ENCODE measurements around the gene ADD2. TPM values are rescaled to one million over a fixed set of nuclear protein-coding genes. Genes with fewer than 3 reads are reported as not detected.
"Not testable (repeated sequence)": the region's sequence is repeated elsewhere in the genome, so short reads cannot be mapped to it uniquely, and the experiment has no call there.

ADD2 gene, protein sequence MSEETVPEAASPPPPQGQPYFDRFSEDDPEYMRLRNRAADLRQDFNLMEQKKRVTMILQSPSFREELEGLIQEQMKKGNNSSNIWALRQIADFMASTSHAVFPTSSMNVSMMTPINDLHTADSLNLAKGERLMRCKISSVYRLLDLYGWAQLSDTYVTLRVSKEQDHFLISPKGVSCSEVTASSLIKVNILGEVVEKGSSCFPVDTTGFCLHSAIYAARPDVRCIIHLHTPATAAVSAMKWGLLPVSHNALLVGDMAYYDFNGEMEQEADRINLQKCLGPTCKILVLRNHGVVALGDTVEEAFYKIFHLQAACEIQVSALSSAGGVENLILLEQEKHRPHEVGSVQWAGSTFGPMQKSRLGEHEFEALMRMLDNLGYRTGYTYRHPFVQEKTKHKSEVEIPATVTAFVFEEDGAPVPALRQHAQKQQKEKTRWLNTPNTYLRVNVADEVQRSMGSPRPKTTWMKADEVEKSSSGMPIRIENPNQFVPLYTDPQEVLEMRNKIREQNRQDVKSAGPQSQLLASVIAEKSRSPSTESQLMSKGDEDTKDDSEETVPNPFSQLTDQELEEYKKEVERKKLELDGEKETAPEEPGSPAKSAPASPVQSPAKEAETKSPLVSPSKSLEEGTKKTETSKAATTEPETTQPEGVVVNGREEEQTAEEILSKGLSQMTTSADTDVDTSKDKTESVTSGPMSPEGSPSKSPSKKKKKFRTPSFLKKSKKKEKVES
- total RNA-seq, result 0.35 and 2.3 TPM in 2 replicates

DNA sequence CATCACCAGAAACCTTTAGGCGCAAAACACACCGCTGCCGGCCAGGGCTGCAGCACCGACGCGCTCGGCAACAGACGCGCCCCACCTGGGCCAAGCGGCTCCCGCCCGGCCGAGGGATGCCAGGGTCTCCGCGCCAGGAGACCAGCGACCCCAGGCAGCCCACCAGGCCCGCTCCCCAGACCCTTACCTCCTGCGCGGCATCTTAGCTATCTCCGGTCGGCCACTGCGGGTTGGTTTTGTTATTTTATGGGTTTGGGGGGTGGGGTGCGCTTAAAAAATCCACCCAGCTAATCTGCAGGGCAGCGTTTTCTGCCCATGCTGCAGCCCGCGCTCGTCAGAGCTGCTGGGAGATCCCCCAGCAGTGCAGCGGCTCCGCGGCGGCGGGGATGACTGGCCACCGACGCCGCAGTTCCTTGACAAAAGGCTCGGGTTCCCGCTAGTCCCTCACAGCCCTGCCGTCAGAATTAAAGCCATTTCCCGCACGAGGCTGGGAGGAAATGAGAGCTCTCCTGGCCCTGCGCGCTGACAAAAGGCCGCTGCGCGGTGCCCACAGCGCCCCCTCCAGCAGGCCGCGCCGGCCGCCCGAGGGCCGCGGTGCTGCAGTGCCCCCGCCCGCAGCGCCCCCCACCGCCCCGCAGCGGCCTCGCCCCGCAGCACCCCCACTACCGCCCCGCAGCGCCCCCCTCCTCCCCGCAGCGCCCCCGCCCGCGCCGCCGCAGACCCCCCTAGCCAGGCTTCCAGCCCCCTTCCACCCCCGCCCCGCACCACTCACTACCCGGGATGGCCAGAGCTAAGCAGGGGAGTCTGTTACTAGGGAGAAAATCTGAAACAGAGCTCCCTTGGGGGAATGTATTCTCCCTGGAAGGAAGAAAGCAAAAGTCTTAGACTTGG, at the start of gene ADD2:
Gene ADD2, minus strand, starts transcription at position 502 of the 891 bp plus-strand sequence. CDS start 61,792 bp downstream, outside the sequence.
- no peak for DNase-seq (ENCODE audit: low read depth)

DNA sequence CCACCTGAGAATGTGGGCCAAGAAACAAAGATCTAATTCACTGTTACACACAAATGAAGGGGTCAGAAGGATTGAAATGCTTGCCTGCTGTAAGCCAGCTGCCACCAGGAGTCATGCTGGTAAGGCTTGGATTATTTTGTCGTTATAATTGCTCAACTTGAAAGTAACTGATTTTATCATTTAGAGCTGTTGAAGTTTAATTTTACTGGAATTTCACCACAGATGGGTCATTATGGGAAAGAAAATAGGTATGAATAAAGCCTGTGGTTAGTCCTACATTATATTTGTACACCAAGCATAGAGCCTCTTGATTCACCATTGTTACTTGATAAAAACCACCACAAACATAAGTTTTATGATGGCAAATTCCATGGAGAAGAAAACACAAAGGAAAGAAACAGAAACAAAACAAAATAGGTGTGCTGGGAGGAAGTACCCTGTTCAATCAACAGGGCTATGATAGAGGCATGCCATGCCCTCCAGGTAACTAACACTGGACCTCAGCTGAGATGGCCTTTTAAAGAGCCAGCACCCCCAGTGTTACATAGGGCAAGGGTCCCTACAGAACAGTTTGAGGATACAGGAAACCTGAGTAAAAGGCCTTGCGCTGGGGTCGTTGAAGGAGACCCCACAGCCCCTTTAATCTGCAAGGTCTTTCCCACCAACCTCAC, 49.4 kb upstream of the ADD2 start:
- DNase-seq (ENCODE audit: low read depth), result no peak

DNA sequence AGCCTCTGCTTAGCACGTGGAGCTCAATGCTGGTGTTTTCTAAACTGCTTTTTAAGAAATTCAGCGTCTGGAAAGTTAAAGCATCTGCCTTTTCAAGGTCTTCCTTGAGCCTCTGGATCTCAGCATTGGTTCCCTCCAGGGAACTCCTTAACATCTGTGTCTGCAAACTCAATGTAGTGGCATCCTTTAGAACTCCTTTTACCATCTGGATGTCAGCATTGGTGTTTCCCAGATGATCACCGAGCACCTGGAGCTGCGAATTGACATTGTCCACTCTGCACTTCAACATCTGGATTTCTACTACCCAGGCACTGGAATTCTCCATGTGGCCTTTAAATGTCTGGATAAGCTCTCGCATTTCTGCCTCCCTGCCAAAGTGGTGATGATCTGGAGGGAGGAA, 48.7 kb upstream of the ADD2 start:
- no peak for DNase-seq (ENCODE audit: low read depth)

DNA sequence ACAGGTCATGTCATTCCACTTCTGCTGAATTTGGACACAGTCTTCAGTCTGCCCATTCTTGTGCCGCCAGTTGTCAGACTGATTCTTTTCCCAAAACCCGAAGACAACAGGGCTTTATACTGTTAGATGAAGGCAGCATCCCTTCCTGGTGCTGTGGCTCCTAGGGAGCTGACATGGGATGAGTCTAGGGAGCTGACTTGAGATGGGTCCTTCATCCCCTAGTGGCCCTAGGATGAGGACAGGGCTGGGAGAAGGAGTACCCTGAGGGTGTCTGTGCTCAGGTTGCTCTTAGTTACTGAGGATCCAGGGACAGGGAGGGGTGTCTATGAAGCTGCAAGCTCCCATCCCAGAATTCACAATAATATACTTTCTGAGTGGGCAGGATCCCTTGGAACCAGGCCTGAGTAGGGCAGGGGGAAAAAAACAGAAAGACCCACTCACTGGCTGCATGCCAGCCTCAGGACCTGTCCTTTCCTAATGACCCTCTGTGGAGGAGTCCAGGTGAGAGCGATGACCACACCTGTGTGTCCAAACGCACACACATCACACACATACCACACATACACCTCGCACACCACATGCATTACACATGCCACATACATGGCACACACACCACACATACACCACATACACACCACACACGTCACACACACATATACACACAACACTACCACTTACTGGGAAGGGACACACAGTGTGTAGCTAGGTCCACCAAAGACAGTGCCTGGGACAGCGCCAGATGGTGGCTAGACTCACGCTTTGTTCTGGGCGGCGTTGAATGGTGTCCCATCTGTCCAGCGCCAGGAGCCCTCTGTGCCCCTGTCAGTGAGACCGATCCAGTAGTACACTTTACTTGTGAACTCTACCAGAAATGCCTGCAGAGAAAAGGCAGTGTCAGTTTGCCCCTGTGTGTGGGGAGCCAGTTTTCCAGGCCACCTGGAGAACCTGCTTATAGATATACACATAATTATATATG, 41.3 kb upstream of the ADD2 start:
- no peak for DNase-seq (ENCODE audit: low read depth)

DNA sequence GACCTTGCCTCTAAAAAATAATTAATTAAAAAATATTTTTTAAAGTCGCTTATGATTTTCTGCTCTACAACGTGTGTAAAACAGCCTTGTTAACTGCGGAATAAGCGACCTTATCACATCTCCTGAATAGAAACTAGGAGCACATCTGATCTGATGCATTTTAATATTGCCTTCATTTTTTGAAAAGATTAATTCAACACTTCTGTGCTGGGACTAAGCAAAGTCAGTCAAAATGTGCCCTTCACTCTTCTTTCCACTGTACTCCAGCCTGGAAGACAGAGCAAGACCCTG, 39.8 kb upstream of the ADD2 start:
- no peak for DNase-seq (ENCODE audit: low read depth)

GRCh38 chr2:70807102-70807827, 39.3 kb upstream of the ADD2 start:
- no peak for DNase-seq (ENCODE audit: low read depth)

- no peak for DNase-seq (ENCODE audit: low read depth)
Observed at GRCh38 chr2:70806620-70807019, 38.6 kb upstream of the ADD2 start.

DNA sequence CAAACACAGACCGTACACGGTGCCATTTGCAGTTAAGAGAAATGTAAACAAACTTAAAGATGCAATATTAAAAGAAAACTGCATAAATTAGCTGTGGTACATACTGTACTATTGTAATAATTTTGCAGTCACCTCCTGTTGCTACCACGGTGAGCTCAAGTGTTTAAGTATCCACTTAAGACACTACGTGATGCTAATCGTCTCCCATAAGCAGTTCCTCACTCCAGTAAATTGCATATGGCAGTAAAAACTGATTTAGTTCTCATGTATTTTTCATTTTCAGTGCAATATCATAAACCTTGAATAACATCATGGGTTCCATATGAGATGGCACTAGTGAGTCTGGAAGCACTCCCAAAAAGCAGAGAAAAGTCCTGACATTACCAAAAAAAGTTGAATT, 38.0 kb upstream of the ADD2 start:
- DNase-seq (ENCODE audit: low read depth), result no peak

DNA sequence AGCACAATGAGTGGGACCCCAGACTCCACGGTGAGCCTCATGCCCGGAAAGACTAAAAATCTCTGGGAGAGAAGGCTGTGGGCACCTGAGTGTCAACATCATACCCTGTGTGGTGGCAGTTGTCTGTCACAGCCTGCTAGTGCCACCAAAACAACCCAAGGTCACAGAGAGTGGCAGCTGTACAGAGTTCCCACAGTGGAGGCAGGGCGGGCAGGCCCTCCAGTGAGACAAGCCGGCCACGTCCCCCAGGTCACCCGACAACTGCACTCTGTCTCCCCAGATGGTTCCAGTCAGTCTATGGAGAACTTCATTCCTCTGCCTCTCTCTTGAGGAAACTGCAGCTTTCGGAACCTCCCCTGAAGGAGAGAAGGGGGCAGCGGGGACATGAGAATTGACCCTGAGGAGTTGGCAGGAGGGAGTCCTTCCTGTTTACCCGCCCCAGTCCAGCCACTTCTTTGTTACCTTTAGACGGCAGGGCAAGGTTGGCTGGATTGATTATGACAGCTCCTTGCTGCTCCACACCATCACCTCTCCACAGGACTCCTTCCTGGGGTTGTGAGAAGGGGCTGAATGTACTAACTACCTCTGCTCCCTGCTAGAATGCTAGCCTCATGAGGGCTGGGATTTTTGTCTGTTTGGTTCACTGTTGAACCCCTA, 33.7 kb upstream of the ADD2 start:
- no peak for DNase-seq (ENCODE audit: low read depth)

DNA sequence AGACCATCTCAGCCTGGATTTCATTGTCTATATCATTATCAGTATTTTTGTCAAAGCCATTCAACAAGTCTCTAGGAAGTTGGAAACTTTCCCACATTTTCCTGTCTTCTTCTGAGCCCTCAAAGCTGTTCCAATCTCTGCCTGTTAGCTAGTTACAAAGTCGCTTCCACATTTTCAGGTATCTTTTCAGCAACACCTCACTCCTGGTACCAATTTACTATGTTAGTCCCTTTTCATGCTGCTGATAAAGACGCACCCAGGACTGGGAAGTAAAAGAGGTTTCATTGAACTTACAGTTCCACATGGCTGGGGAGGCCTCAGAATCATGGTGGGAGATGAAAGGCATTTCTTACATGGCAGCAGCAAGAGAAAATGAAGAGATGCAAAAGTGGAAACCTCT, 31.7 kb upstream of the ADD2 start:
- no peak for DNase-seq (ENCODE audit: low read depth)

GRCh38 chr2:70797996-70798395, 30.0 kb upstream of the ADD2 start:
- DNase-seq (ENCODE audit: low read depth), result not testable (repeated sequence)

GRCh38 chr2:70797506-70797905, 29.5 kb upstream of the ADD2 start:
- no peak for DNase-seq (ENCODE audit: low read depth)

DNA sequence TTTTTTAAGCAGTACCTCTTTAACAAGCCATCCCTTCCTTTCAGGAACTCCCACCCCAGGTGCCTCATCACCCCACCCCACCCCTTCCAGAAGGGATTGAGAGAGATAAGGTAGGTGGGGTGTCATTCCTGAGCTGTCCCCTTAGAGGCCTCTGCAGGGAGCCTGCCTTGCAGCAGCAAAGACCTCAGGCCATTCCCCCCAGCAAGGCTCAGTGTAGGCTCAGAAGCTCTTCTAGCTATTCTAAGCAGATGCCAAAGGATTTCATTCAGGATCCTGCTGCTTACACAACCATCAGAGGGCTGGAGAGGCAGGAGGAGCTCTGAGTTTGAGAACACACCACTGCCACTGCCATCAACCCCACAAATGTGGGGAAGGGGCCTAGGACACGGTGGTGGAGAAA, 28.3 kb upstream of the ADD2 start:
- no peak for DNase-seq (ENCODE audit: low read depth)

DNA sequence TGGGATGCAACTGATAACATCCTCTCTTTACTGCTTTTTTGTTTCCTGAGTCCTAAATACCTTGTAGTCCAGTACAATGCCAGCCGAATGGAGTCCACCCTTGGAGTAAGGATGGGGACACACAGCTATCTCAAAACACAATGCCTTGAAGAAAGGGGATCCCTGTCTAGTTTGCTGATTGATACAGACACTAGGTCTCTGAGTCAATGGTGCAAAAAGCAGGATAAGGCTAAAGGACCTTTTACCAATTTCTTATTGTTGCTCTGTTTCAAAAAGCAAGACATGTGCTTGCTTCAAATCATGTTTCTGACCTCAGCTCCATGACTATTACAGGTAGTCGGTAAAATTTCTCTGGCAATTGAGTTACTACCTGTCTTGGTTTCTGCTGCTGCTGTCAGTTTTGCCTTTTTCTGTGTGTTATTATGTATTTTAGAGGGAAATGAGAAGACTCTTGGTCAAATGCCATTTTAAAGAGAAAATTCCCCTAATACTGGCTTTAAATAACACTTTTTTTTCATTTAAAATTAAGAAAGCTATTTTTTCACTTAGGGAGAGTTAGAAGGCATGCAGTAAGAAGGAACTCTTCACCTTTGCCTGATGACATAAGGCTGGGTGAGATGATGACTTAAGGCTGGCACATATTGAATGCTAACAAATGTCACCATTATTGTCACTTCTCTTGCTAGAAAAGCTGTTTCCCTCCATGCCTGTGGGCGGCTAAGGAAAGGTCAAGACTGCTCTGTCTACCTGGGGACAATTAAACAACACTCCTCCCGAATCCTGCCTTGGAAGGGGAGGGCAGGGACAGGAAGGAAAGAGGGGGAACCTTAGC, 27.4 kb upstream of the ADD2 start:
- DNase-seq (ENCODE audit: low read depth), result no peak

DNA sequence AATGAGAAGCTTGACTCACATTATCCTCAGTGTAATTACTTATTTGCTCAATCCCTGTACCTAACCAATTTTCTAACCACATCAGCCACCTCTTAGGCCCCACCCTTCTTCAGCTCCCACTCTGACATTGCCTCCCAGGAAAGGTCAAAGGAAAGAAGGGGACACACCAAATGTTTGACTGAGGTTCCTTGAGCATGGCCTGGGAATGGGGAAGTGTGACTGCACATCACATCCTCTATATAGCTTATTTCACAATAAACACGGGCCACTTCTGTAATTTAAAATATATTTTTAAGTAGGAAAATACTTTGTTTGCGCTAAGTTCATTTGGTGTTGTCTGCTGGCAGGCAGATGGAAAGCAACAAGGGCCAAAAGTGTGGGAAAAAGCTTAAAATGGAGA, 25.4 kb upstream of the ADD2 start:
- no peak for DNase-seq (ENCODE audit: low read depth)

GRCh38 chr2:70790136-70790828, 22.3 kb upstream of the ADD2 start, which contains the start of gene FIGLA:
Gene FIGLA, minus strand, starts transcription at chr2:70790643. Its CDS starts 5 bp downstream, at chr2:70790638.
- no peak for DNase-seq (ENCODE audit: low read depth)

DNA sequence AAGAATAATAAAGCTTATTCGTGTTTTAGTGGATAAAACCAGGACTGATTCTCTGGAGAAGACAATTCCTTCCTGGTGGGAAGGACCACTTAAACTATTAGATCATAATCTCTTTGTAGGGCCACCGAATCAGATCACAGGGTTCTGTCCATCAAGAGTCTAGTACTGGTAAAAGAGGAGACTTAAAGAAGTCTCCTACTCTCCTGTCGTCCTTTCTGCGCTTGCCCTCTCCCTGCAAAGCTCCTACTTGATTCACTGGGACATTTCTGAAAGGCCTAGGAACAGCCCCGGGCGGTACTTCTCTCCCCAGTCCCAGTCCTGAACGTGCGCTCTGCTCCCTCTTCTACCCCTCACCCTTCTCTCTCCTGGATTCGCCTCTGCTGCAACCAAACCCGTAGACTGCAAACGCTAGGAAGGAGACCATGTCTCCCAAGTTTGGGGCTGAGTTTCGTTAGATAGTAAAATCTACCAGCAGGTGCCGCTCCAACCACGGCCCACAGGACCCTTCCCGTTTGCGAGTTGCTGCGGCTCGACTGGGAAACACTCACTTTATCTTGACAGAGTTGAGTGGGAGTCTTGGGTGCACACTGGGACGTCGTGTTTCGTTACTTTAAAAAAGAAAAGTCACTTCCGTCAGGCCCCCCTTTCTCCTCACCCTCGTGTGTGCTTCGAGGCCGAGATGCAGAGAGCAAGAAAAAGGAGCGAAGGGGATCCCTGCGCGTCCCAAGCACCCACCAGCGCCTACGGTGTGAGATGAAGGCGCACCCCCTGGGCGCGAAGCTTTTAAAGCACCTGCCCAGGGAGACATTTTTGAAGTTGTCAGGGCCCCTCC, 21.5 kb upstream of the ADD2 start:
- DNase-seq (ENCODE audit: low read depth), result peak; percentile 18

All from renal cortical epithelial cell (primary cell).